Loucy (cell line): ENCODE measurements around the gene PACSIN1.

Source experiments
- EZH2phosphoT487 ChIP-seq: fragments of 200-600 bp; IDR thresholded peaks from 2 replicates; pipeline ENCODE4 v1.6.1; 2018; ENCODE audit warnings: antibody characterized with exemption, mild to moderate bottlenecking, moderate library complexity, borderline replicate concordance
- TF ChIP-seq, protein P1 (sequence below): fragments of 200-600 bp; sonication (generic); conservative IDR thresholded peaks from 2 replicates; pipeline ENCODE4 v1.5.1; 2014; ENCODE audit warnings: mild to moderate bottlenecking, antibody characterized with exemption, low read length

DNA sequence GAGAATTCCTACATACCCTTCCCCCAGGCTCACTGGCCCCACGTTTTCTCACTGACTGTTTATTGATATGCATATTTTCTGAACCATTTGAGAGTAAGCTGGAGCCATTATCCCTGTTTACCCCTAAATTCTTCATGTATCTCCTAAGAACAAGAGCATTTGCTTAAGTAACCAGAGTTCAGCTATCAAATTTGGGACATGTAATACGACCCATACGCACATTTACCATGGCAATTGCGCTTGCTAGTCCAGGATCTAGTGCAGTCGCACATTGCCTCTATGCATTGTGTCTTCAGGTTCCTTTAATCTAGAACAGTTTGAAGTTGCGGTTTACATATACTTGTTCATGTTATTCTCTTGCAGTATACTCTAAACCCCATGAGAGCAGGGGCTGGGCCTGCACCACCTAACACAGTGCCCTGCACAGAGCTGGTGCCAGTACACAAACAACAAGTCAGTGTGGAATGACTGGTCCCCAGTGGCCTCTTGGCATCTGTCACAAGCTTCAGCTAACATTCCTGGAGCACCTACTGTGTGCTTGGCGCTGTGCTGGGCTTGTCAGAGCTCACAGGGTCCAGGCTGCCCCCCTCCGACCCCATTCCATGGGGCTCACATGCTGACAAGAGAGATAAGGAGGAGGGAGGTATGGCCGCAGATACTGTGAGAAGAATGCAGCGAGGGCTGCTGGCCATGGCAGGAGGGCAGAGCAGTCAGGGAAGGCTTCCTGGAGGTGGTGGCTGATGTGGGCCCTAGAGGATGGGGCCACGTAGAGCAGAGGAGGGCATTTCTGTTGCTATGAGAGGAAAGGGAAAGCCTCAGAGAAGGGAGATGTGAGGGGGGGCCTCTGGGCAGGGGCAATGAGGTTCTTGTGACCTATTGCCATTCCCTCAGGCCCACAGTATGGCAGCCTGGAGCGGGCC lies 62.1 kb downstream of the PACSIN1 start:
- TF ChIP-seq, protein P1, sequence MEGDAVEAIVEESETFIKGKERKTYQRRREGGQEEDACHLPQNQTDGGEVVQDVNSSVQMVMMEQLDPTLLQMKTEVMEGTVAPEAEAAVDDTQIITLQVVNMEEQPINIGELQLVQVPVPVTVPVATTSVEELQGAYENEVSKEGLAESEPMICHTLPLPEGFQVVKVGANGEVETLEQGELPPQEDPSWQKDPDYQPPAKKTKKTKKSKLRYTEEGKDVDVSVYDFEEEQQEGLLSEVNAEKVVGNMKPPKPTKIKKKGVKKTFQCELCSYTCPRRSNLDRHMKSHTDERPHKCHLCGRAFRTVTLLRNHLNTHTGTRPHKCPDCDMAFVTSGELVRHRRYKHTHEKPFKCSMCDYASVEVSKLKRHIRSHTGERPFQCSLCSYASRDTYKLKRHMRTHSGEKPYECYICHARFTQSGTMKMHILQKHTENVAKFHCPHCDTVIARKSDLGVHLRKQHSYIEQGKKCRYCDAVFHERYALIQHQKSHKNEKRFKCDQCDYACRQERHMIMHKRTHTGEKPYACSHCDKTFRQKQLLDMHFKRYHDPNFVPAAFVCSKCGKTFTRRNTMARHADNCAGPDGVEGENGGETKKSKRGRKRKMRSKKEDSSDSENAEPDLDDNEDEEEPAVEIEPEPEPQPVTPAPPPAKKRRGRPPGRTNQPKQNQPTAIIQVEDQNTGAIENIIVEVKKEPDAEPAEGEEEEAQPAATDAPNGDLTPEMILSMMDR, result no peak
- no peak for TF ChIP-seq EZH2phosphoT487
